Stimulated activated CD8-positive, alpha-beta memory T cell treated with anti-CD3 and anti-CD28 coated beads, Interleukin-12 subunit alpha, Interleukin-12 subunit beta, amount 100 ng/mL, for 4 hours (primary cell): ENCODE data around the gene CCDC169.
"Not testable (repeated sequence)": the region's sequence is repeated elsewhere in the genome, so short reads cannot be mapped to it uniquely, and the experiment has no call there.

Source experiments
- DNase-seq: peaks from one replicate; pipeline ENCODE4 v3.0.0-alpha.2; 2020; ENCODE audit warnings: low read depth

The CCDC169 gene

GRCh38 chr13:36297366-36298338 lies at the start of gene CCDC169:
Gene CCDC169, minus strand, starts transcription at chr13:36297814. Its CDS starts 95 bp downstream, at chr13:36297719.
- peak; percentile 31 for DNase-seq

GRCh38 chr13:36346222-36347083 lies 48.8 kb upstream of the CCDC169 start, which contains the start of gene SPART:
Gene SPART, minus strand, starts transcription at chr13:36346394. Its CDS starts 10,564 bp downstream, at chr13:36335830.
- peak; percentile 76 for DNase-seq

GRCh38 chr13:36345438-36346221 lies 48.0 kb upstream of the CCDC169 start:
- peak; percentile 8 for DNase-seq

GRCh38 chr13:36344886-36345437 lies 47.3 kb upstream of the CCDC169 start:
- DNase-seq = no peak

GRCh38 chr13:36344173-36344572 lies 46.6 kb upstream of the CCDC169 start:
- DNase-seq = no peak

GRCh38 chr13:36343766-36344165 lies 46.2 kb upstream of the CCDC169 start:
- no peak for DNase-seq

GRCh38 chr13:36342715-36343114 lies 45.1 kb upstream of the CCDC169 start:
- no peak for DNase-seq

- no peak for DNase-seq
Measured at GRCh38 chr13:36341718-36342117, 44.1 kb upstream of the CCDC169 start.

- DNase-seq = no peak
Measured at GRCh38 chr13:36339600-36340155, 42.1 kb upstream of the CCDC169 start.

GRCh38 chr13:36337938-36338641 lies 40.5 kb upstream of the CCDC169 start:
- DNase-seq = no peak

- DNase-seq = no peak
Measured at GRCh38 chr13:36332986-36333385, 35.4 kb upstream of the CCDC169 start.

GRCh38 chr13:36332255-36332654 lies 34.6 kb upstream of the CCDC169 start:
- not testable (repeated sequence) for DNase-seq

GRCh38 chr13:36331280-36331679 lies 33.7 kb upstream of the CCDC169 start:
- no peak for DNase-seq

- DNase-seq = no peak
Measured at GRCh38 chr13:36329361-36329760, 31.7 kb upstream of the CCDC169 start.

- DNase-seq = no peak
Measured at GRCh38 chr13:36328821-36329220, 31.2 kb upstream of the CCDC169 start.

GRCh38 chr13:36325912-36326311 lies 28.3 kb upstream of the CCDC169 start:
- no peak for DNase-seq

- DNase-seq = not testable (repeated sequence)
Measured at GRCh38 chr13:36324881-36325280, 27.3 kb upstream of the CCDC169 start.

- no peak for DNase-seq
Measured at GRCh38 chr13:36323951-36324566, 26.4 kb upstream of the CCDC169 start.

- no peak for DNase-seq
Measured at GRCh38 chr13:36323408-36323807, 25.8 kb upstream of the CCDC169 start.

GRCh38 chr13:36319793-36320192 lies 22.2 kb upstream of the CCDC169 start:
- not testable (repeated sequence) for DNase-seq
